Endodermal cell (in vitro differentiated cells): ENCODE data around the gene TPK1. TPM values are rescaled to one million over a fixed set of nuclear protein-coding genes. Genes with fewer than 3 reads are reported as not detected.

Experiments used
- DNase-seq: peaks from one replicate; pipeline ENCODE4 v3.0.0-alpha.2; 2017
- H3K27ac ChIP-seq: 2 replicates; pipeline ENCODE4 v1.5.1; 2013; ENCODE audit warnings: mild to moderate bottlenecking, low read depth, low read length, moderate library complexity
- H3K27me3 ChIP-seq: 2 replicates; pipeline ENCODE4 v1.6.1; 2013; ENCODE audit warnings: mild to moderate bottlenecking, low read length, moderate library complexity; ENCODE audit not compliant: insufficient read depth, control insufficient read depth, poor library complexity, severe bottlenecking
- H3K36me3 ChIP-seq: 2 replicates; pipeline ENCODE4 v1.7.0; 2013; ENCODE audit warnings: mild to moderate bottlenecking, low read length, moderate library complexity; ENCODE audit not compliant: control insufficient read depth, insufficient read depth
- H3K4me1 ChIP-seq: one replicate; pipeline ENCODE4 v1.7.0; 2013; ENCODE audit warnings: low read length; ENCODE audit not compliant: control insufficient read depth, insufficient read depth
- H3K4me3 ChIP-seq: 2 replicates; pipeline ENCODE4 v1.5.1; 2013; ENCODE audit warnings: mild to moderate bottlenecking, low read length, moderate library complexity
- H3K9ac ChIP-seq: 2 replicates; pipeline ENCODE4 v1.6.1; 2013; ENCODE audit warnings: mild to moderate bottlenecking, low read length, moderate library complexity; ENCODE audit not compliant: poor library complexity, severe bottlenecking; ENCODE audit errors: extremely low read depth
- H3K9me3 ChIP-seq: 2 replicates; pipeline ENCODE4 v1.6.1; 2013; ENCODE audit warnings: mild to moderate bottlenecking, low read length, moderate library complexity; ENCODE audit not compliant: control insufficient read depth
- H3K27ac Mint-ChIP-seq: 2 replicates; pipeline ENCODE4 v1.8.0; 2020; ENCODE audit warnings: mixed read lengths
- H3K27me3 Mint-ChIP-seq: 2 replicates; pipeline ENCODE4 v1.8.0; 2021; ENCODE audit warnings: mild to moderate bottlenecking, mixed read lengths; ENCODE audit not compliant: insufficient read depth
- H3K36me3 Mint-ChIP-seq: 2 replicates; pipeline ENCODE4 v1.8.0; 2020; ENCODE audit warnings: low read depth, mixed read lengths
- H3K4me1 Mint-ChIP-seq: 2 replicates; pipeline ENCODE4 v1.8.0; 2020; ENCODE audit warnings: mixed read lengths
- H3K4me3 Mint-ChIP-seq: 2 replicates; pipeline ENCODE4 v1.8.0; 2020; ENCODE audit warnings: mild to moderate bottlenecking, moderate library complexity, mixed read lengths
- H3K9me3 Mint-ChIP-seq: 2 replicates; pipeline ENCODE4 v1.8.0; 2020; ENCODE audit warnings: mild to moderate bottlenecking, mixed read lengths
- CTCF ChIP-seq: fragments of 200-600 bp; sonication (generic); conservative IDR thresholded peaks from 2 replicates; pipeline ENCODE4 v1.5.0; 2021; ENCODE audit warnings: antibody characterized with exemption, mild to moderate bottlenecking
- WGBS, 2 experiments: methylation state at CpG; one replicate each; pipeline versions ENCODE4 v1.1.5 to v1.1.7; 2013; ENCODE audit warnings: missing lambda C conversion rate in 2 of 2, mixed read lengths in 1 of 2; ENCODE audit not compliant: insufficient coverage in 1 of 2, insufficient read length in 1 of 2; 5-methylcytosine and 5-hydroxymethylcytosine counted together
- total RNA-seq, 2 donors: library from RNA; stranded (reverse); fragmentation: NEBNext Ultra II Directional in 1 of 2; extraction: Animal tissue kit (Norgen Biotek cat#: 25700) in 1 of 2; gene quantifications; 2 replicates in 1 of 2; 3 replicates in 1 of 2; pipeline ENCODE4 v1.2.1, GENCODE V29; 2021

The TPK1 gene
- total RNA-seq, 2 donors from 2014 or later: 9.7 TPM

GRCh38 chr7:144416341-144416740 lies 419.5 kb downstream of the TPK1 start:
- H3K27me3 ChIP-seq: no peaks in the 10 kb centered on the region
- H3K9ac ChIP-seq: no peak overlapping the region
- no peak for DNase-seq
- Mint-ChIP-seq H3K4me3 (no peak overlapping the region), H3K27me3 (no peaks in the 10 kb centered on the region), H3K27ac (no peak overlapping the region), H3K9me3 (peaks cover 18% of the 10 kb centered on the region), H3K4me1 (no peaks in the 10 kb centered on the region), H3K36me3 (no peaks in the 10 kb centered on the region)
- no peaks in the 10 kb centered on the region for H3K36me3 ChIP-seq
- no peak overlapping the region for H3K27ac ChIP-seq
- no peaks in the 10 kb centered on the region for H3K4me1 ChIP-seq
- no peaks in the 10 kb centered on the region for H3K9me3 ChIP-seq
- TF ChIP-seq CTCF: no peak
- no peak overlapping the region for H3K4me3 ChIP-seq

GRCh38 chr7:144415858-144416257 lies 420.0 kb downstream of the TPK1 start:
- H3K36me3 Mint-ChIP-seq: no peaks in the 10 kb centered on the region
- Histone ChIP-seq H3K9me3 (no peaks in the 10 kb centered on the region), H3K36me3 (no peaks in the 10 kb centered on the region), H3K27ac (no peak overlapping the region), H3K4me3 (no peak overlapping the region), H3K4me1 (no peaks in the 10 kb centered on the region), H3K27me3 (no peaks in the 10 kb centered on the region), H3K9ac (no peak overlapping the region)
- no peak for TF ChIP-seq CTCF
- H3K27ac Mint-ChIP-seq: no peak overlapping the region
- DNase-seq: no peak
- H3K9me3 Mint-ChIP-seq: peaks cover 18% of the 10 kb centered on the region
- no peak overlapping the region for H3K4me3 Mint-ChIP-seq
- no peaks in the 10 kb centered on the region for H3K4me1 Mint-ChIP-seq
- no peaks in the 10 kb centered on the region for H3K27me3 Mint-ChIP-seq

GRCh38 chr7:144414815-144415214 lies 421.0 kb downstream of the TPK1 start:
- Mint-ChIP-seq H3K4me3 (no peak overlapping the region), H3K27ac (no peak overlapping the region), H3K4me1 (no peaks in the 10 kb centered on the region), H3K36me3 (no peaks in the 10 kb centered on the region), H3K27me3 (no peaks in the 10 kb centered on the region), H3K9me3 (peaks cover 18% of the 10 kb centered on the region)
- TF ChIP-seq CTCF: no peak
- Histone ChIP-seq H3K9ac (no peak overlapping the region), H3K27me3 (no peaks in the 10 kb centered on the region), H3K9me3 (no peaks in the 10 kb centered on the region), H3K4me1 (no peaks in the 10 kb centered on the region), H3K4me3 (no peak overlapping the region), H3K36me3 (no peaks in the 10 kb centered on the region), H3K27ac (no peak overlapping the region)
- DNase-seq: no peak
- WGBS, 2 experiments: 50 to 60% methylated on average over 2 to 3 of the region's 3 CpGs
